SU-DHL-6 (cell line): Measurements from ENCODE around the gene NIPSNAP3A.

Experiments used
- H2AFZ ChIP-seq: fragments of 200-600 bp; sonication (generic); 2 replicates; pipeline ENCODE4 v1.6.1; 2014; ENCODE audit warnings: low read depth, mild to moderate bottlenecking, moderate library complexity, mixed read lengths, antibody characterized with exemption, low read length; ENCODE audit not compliant: severe bottlenecking
- H3F3A ChIP-seq: fragments of 200-600 bp; shearing (Covaris generic); 2 replicates; pipeline ENCODE4 v1.6.0; 2016; ENCODE audit warnings: antibody characterized with exemption, mild to moderate bottlenecking; ENCODE audit not compliant: insufficient read depth
- H3K27ac ChIP-seq: fragments of 200-600 bp; sonication (generic); 2 replicates; pipeline ENCODE4 v1.5.1; 2016; ENCODE audit warnings: low read depth, mild to moderate bottlenecking, low read length, moderate library complexity, mixed read lengths
- H3K27me3 ChIP-seq: fragments of 200-600 bp; sonication (generic), shearing (Covaris generic); 2 replicates; pipeline ENCODE4 v1.6.0; 2014; ENCODE audit warnings: mild to moderate bottlenecking, low read length
- H3K36me3 ChIP-seq: fragments of 200-600 bp; sonication (generic); 2 replicates; pipeline ENCODE4 v1.6.1; 2014; ENCODE audit warnings: mild to moderate bottlenecking, low read length, mixed read lengths
- H3K4me2 ChIP-seq: fragments of 300-600, 200-600 bp; shearing (Covaris generic), sonication (generic); 2 replicates; pipeline ENCODE4 v1.6.0; 2014; ENCODE audit warnings: low read length, low read depth, mild to moderate bottlenecking; ENCODE audit not compliant: poor library complexity, severe bottlenecking
- H3K4me3 ChIP-seq: fragments of 200-600 bp; sonication (generic); 2 replicates; pipeline ENCODE4 v1.5.1; 2014; ENCODE audit warnings: antibody characterized with exemption, low read length, mild to moderate bottlenecking, mixed read lengths; ENCODE audit not compliant: insufficient read depth, poor library complexity, severe bottlenecking
- H3K79me2 ChIP-seq: fragments of 200-600 bp; sonication (generic); 2 replicates; pipeline ENCODE4 v1.6.1; 2014; ENCODE audit warnings: mild to moderate bottlenecking, low read length, moderate library complexity; ENCODE audit not compliant: insufficient read depth
- H3K9ac ChIP-seq: fragments of 200-600 bp; sonication (generic); 2 replicates; pipeline ENCODE4 v1.7.0; 2014; ENCODE audit warnings: mild to moderate bottlenecking, low read length
- H3K9me2 ChIP-seq: fragments of 200-600 bp; sonication (generic); replicated peaks from 2 replicates; pipeline ENCODE4 v1.6.1; 2014; ENCODE audit warnings: low read length; ENCODE audit not compliant: insufficient read depth
- H3K9me3 ChIP-seq: fragments of 200-600 bp; sonication (generic); 2 replicates; pipeline ENCODE4 v1.6.1; 2014; ENCODE audit warnings: low read length, mixed read lengths; ENCODE audit not compliant: insufficient read depth
- H4K20me1 ChIP-seq: fragments of 200-600 bp; sonication (generic); 2 replicates; pipeline ENCODE4 v1.6.1; 2014; ENCODE audit warnings: low read depth, mild to moderate bottlenecking, antibody characterized with exemption, low read length, moderate library complexity, mixed read lengths
- CTCF ChIP-seq: fragments of 200-600 bp; sonication (generic); IDR thresholded peaks from one replicate; pipeline ENCODE4 v1.5.1; 2017; ENCODE audit warnings: antibody characterized with exemption, mild to moderate bottlenecking, low read length, moderate library complexity; ENCODE audit not compliant: insufficient read depth, poor library complexity, severe bottlenecking
- EZH2phosphoT487 ChIP-seq: fragments of 200-600 bp; sonication (generic), shearing (Covaris generic); conservative IDR thresholded peaks from 2 replicates; pipeline ENCODE4 v1.6.1; 2018; ENCODE audit warnings: mild to moderate bottlenecking, antibody characterized with exemption, low read length, moderate library complexity, mixed read lengths

The NIPSNAP3A gene

GRCh38 chr9:104775574-104775936, 28.1 kb downstream of the NIPSNAP3A start:
- Histone ChIP-seq H3K9me2 (no peaks in the 10 kb centered on the region), H3K9ac (no peak overlapping the region), H3K36me3 (no peaks in the 10 kb centered on the region), H3K27ac (no peak overlapping the region), H3K4me3 (no peak overlapping the region), H3K9me3 (no peaks in the 10 kb centered on the region), H3K27me3 (no peaks in the 10 kb centered on the region), H3K79me2 (no peaks in the 10 kb centered on the region), H3F3A (no peaks in the 10 kb centered on the region), H2AFZ (no peak overlapping the region), H4K20me1 (no peaks in the 10 kb centered on the region), H3K4me2 (no peak overlapping the region)
- no peak for TF ChIP-seq CTCF
- TF ChIP-seq EZH2phosphoT487: no peak

DNA sequence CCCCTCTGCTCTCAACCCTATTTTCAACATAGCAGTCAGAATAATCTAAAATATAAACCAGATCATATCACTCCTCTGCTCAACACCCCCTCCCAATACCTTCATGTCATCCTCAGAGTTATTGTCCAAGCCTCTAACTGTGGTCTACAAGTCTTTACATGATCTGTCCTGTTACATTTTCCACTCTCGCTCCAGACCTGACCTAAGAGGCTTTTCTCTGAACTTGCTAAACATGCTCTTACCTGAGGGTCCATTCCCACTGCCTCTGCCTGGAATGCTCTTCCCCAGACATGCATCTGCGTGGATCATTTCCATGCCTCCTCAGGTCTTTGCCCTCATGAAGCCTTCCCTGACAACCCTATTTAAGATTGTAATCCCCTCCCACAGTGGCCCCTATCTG, 28.5 kb downstream of the NIPSNAP3A start:
- H3K9me3 ChIP-seq: no peaks in the 10 kb centered on the region
- H3K4me2 ChIP-seq: no peak overlapping the region
- TF ChIP-seq EZH2phosphoT487 (no peak), CTCF (no peak)
- H3F3A ChIP-seq: no peaks in the 10 kb centered on the region
- H3K27ac ChIP-seq: no peak overlapping the region
- H3K9me2 ChIP-seq: no peaks in the 10 kb centered on the region
- no peaks in the 10 kb centered on the region for H3K36me3 ChIP-seq
- H3K9ac ChIP-seq: no peak overlapping the region
- no peaks in the 10 kb centered on the region for H3K27me3 ChIP-seq
- no peak overlapping the region for H3K4me3 ChIP-seq
- no peak overlapping the region for H2AFZ ChIP-seq
- no peaks in the 10 kb centered on the region for H3K79me2 ChIP-seq
- H4K20me1 ChIP-seq: no peaks in the 10 kb centered on the region

DNA sequence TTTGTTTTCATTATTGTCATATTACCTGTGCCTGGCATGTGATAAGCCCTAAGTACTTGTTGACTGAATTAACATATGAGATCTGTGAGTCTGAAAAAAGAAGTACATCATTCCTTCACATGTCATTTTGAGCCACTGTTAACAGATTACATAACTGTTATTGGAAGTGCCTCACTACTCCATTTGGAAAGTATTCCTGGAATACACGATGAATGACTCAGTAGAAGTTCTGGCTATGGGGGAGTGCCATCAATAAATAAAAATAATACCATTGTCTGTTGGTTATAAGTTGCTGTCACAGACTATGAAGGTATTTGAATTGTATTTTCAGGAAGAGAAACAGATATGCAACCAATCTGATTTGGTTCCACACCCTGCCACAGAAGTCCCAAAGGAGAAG, 29.3 kb downstream of the NIPSNAP3A start:
- no peak overlapping the region for H2AFZ ChIP-seq
- no peak overlapping the region for H3K4me3 ChIP-seq
- no peaks in the 10 kb centered on the region for H3F3A ChIP-seq
- H3K9me3 ChIP-seq: no peaks in the 10 kb centered on the region
- H3K9ac ChIP-seq: no peak overlapping the region
- no peaks in the 10 kb centered on the region for H3K27me3 ChIP-seq
- H3K79me2 ChIP-seq: no peaks in the 10 kb centered on the region
- H4K20me1 ChIP-seq: no peaks in the 10 kb centered on the region
- TF ChIP-seq EZH2phosphoT487: no peak
- TF ChIP-seq CTCF: no peak
- H3K4me2 ChIP-seq: no peak overlapping the region
- no peak overlapping the region for H3K27ac ChIP-seq
- no peaks in the 10 kb centered on the region for H3K36me3 ChIP-seq
- H3K9me2 ChIP-seq: no peaks in the 10 kb centered on the region

GRCh38 chr9:104778802-104779201, 31.3 kb downstream of the NIPSNAP3A start:
- H3K4me2 ChIP-seq: no peak overlapping the region
- no peaks in the 10 kb centered on the region for H3K79me2 ChIP-seq
- no peaks in the 10 kb centered on the region for H4K20me1 ChIP-seq
- no peaks in the 10 kb centered on the region for H3F3A ChIP-seq
- H3K27ac ChIP-seq: no peak overlapping the region
- no peak overlapping the region for H3K4me3 ChIP-seq
- H2AFZ ChIP-seq: no peak overlapping the region
- H3K36me3 ChIP-seq: no peaks in the 10 kb centered on the region
- no peaks in the 10 kb centered on the region for H3K27me3 ChIP-seq
- H3K9me3 ChIP-seq: no peaks in the 10 kb centered on the region
- H3K9me2 ChIP-seq: no peaks in the 10 kb centered on the region
- TF ChIP-seq CTCF (no peak), EZH2phosphoT487 (no peak)
- no peak overlapping the region for H3K9ac ChIP-seq
